Keratinocyte (primary cell): ENCODE data around the gene RAD9A.

Experiments used
- CTCF ChIP-seq, 3 experiments: IDR thresholded peaks in 1 of 3; conservative IDR thresholded peaks in 1 of 3; optimal IDR thresholded peaks in 1 of 3; 2 replicates in 2 of 3; 3 replicates in 1 of 3; pipeline versions ENCODE3 to v1.5.1; 2011; ENCODE audit warnings: low read length in 3 of 3, mild to moderate bottlenecking in 3 of 3, moderate library complexity in 2 of 3, control low read depth in 1 of 3, inconsistent platforms in 1 of 3; ENCODE audit not compliant: insufficient read depth in 2 of 3; ENCODE audit errors: extremely low read depth in 1 of 3
- EZH2 ChIP-seq: IDR thresholded peaks from one replicate; pipeline ENCODE4 v1.6.1; 2012; ENCODE audit warnings: inconsistent platforms, mild to moderate bottlenecking, low read length, moderate library complexity

GRCh38 chr11:67407688-67408163, 15.9 kb downstream of the RAD9A start:
- TF ChIP-seq CTCF (optimal IDR thresholded peaks at IDR 0.05 in 1 of 3, IDR thresholded peaks at IDR 0.05 in 1 of 3, conservative IDR thresholded peaks at IDR 0.05 in 1 of 3; ENCODE audit: extremely low read depth in 1 of 3, insufficient read depth in 2 of 3, low read length in 3 of 3) (no peak), EZH2 (no peak)
